ENCODE data around the gene GADD45GIP1.
A peak's percentile ranks its signal among the peaks of the same experiment; 100 is the strongest.

The GADD45GIP1 gene

DNA sequence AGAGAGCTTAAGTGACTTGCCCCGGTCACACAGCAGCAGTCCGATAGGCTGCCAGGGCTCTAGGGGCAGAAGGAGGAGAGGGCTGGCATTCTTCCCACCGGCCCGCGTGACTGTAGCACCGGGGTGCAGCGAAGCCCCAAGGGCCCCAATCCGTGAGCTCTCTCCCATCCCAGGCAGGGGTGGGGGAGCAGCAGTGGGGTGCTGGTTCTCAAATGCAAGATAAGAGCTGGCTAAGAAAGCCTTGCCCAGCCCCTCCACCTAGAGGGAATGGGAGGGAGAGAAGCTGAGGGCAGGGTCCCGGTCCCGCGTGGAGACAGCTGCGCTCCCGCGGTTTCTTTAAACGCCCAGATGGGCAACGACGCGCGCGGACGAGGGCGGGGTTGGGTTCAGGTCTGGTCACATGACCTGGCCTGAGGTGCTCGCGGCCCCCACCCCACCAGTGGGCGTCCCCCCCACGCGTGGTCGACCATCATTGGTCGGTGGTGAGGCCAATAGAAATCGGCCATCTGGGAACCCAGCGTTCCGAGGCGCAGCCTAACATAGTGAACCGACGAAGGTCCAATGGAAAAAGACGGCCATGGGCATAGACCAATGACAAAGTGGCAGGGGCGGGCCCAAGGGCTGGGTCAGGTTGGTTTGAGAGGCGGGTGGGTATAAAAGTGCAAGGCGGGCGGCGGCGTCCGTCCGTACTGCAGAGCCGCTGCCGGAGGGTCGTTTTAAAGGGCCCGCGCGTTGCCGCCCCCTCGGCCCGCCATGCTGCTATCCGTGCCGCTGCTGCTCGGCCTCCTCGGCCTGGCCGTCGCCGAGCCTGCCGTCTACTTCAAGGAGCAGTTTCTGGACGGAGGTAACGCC, 18.9 kb downstream of the GADD45GIP1 start, which contains the start of gene CALR:
Gene CALR (plus strand): TSS at position 683 of the 852 bp plus-strand sequence. CDS start 71 bp downstream, at position 754.
- Histone ChIP-seq H3K9me3 (ENCODE audit: low read length) (no peaks in the 10 kb centered on the region), H3K27me3 (ENCODE audit: insufficient read depth, low read length) (no peaks in the 10 kb centered on the region), H3K4me3 (ENCODE audit: low read length) (peak within 1 kb of the TSS; percentile 83), H3K4me1 (ENCODE audit: insufficient read depth, low read length) (peaks cover 24% of the 10 kb centered on the region), H3K36me3 (ENCODE audit: insufficient read depth, low read length) (peaks cover 28% of the 10 kb centered on the region), H2AFZ (ENCODE audit: low read depth, low read length) (peak within 1 kb of the TSS; percentile 50)

DNA sequence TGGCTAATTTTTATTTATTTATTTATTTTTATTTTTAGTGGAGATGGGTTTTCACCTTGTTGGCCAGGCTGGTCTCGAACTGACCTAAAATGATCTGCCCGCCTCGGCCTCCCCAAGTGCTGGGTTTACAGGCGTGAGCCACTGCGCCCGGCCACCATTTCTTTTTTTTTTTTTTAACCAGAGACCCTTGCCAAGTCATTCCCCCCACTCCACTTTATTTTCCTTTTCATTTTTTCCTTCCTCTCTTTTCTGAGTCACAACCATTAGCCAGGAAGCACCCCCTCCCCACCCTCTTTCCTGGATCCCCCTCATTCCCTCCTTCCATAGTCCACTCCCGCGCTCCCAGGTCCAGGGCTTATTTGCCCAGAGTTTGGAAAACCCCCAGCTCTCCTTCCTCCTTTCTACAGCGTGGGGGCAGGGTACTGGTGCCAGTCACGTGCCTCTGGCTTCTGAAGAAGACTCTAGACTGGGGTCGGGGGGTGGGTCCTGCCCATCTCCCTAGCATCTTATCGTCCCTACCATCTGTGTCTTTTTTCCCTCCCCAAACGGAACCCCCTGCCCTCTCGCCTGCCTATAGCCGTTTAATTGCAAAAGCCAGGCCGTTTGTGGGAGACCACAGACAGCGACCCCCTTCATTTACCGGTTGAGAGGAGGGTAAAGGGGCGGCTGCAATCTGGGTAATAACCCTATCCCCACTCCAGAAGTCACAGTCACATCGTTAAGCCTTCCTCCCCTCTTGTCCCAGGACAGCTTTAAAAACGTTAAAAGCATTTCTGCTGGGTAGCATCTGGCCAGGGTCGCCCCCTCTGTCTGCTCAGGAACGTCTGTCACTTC, 19.7 kb downstream of the GADD45GIP1 start:
- peak overlapping the region; percentile 50 for H2AFZ ChIP-seq (ENCODE audit: low read depth, low read length)
- H3K4me3 ChIP-seq (ENCODE audit: low read length) = peak overlapping the region; percentile 83
- no peaks in the 10 kb centered on the region for H3K27me3 ChIP-seq (ENCODE audit: insufficient read depth, low read length)
- H3K4me1 ChIP-seq (ENCODE audit: insufficient read depth, low read length) = peaks cover 29% of the 10 kb centered on the region
- no peaks in the 10 kb centered on the region for H3K9me3 ChIP-seq (ENCODE audit: low read length)
- peaks cover 26% of the 10 kb centered on the region for H3K36me3 ChIP-seq (ENCODE audit: insufficient read depth, low read length)

GRCh38 chr19:12936582-12936981, 20.4 kb downstream of the GADD45GIP1 start:
- H3K27me3 ChIP-seq (ENCODE audit: insufficient read depth, low read length) = no peaks in the 10 kb centered on the region
- H3K36me3 ChIP-seq (ENCODE audit: insufficient read depth, low read length) = peaks cover 20% of the 10 kb centered on the region
- H3K4me1 ChIP-seq (ENCODE audit: insufficient read depth, low read length) = peaks cover 30% of the 10 kb centered on the region
- no peak overlapping the region for H2AFZ ChIP-seq (ENCODE audit: low read depth, low read length)
- no peaks in the 10 kb centered on the region for H3K9me3 ChIP-seq (ENCODE audit: low read length)
- H3K4me3 ChIP-seq (ENCODE audit: low read length) = no peak overlapping the region

DNA sequence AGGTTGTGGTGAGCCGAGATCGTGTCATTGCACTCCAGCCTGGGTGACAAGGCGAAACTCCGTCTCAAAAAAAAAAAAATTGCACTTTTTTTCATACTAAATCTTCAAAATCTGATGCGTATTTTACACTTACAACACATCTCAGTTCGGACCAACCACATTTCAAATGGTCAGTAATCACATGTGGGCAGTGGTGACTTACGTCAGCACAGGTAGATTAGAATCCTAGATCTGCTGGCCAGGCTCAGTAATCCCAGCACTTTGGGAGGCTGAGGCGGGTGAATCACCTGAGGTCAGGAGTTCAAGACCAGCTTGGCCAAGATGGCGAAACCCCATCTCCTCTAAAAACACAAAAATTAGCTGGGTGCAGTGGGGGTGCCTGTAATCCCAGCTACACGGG, 22.0 kb downstream of the GADD45GIP1 start:
- H3K9me3 ChIP-seq (ENCODE audit: low read length) = no peaks in the 10 kb centered on the region
- H3K4me3 ChIP-seq (ENCODE audit: low read length) = no peak overlapping the region
- peaks cover 25% of the 10 kb centered on the region for H3K4me1 ChIP-seq (ENCODE audit: insufficient read depth, low read length)
- H3K36me3 ChIP-seq (ENCODE audit: insufficient read depth, low read length) = peaks cover 13% of the 10 kb centered on the region
- no peak overlapping the region for H2AFZ ChIP-seq (ENCODE audit: low read depth, low read length)
- H3K27me3 ChIP-seq (ENCODE audit: insufficient read depth, low read length) = no peaks in the 10 kb centered on the region

DNA sequence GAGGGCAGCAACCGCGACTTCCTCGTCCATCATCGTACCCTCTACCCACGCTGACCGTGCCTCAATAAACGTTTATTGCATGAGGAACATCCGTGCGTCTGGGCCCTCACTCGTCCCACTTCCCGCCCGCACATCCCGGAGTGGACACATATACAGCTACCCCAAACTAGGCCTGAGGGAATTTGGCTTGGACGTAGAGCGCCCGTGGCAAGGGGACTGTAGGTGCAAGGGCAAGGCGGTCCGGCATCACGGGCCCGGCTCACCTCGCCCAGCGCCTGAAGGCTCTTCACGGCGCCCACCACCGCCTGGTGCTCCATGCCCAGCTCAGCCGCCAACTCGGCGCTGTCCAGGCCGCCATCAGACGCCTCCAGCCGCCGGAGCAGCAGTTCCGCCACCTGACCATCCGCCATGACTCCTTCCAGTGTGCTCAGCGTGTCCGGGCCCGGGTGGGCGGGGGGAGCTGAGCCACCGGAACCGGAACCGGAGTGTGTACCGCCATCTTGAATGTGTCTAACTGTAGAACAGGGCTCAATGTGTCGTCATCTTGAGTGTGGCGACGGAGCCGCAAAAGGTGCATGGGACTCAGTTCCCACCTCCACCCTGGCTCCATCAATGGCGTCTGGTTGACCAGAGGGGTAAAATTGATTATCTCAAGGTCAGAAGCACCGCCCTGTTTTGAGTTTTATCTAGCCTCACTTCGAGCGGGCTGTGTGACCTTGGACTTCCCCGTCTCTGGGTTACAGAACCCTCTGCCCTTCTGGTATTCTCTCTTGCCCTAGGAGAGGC, 23.5 kb downstream of the GADD45GIP1 start, which contains the start of gene FARSA:
Gene FARSA (minus strand): TSS at position 425 of the 786 bp plus-strand sequence. CDS start 15 bp downstream, at position 410.
- Histone ChIP-seq H2AFZ (ENCODE audit: low read depth, low read length) (peak within 1 kb of the TSS; percentile 44), H3K36me3 (ENCODE audit: insufficient read depth, low read length) (peaks cover 22% of the 10 kb centered on the region), H3K27me3 (ENCODE audit: insufficient read depth, low read length) (no peaks in the 10 kb centered on the region), H3K4me3 (ENCODE audit: low read length) (peak within 1 kb of the TSS; percentile 82), H3K9me3 (ENCODE audit: low read length) (no peaks in the 10 kb centered on the region), H3K4me1 (ENCODE audit: insufficient read depth, low read length) (peaks cover 16% of the 10 kb centered on the region)

DNA sequence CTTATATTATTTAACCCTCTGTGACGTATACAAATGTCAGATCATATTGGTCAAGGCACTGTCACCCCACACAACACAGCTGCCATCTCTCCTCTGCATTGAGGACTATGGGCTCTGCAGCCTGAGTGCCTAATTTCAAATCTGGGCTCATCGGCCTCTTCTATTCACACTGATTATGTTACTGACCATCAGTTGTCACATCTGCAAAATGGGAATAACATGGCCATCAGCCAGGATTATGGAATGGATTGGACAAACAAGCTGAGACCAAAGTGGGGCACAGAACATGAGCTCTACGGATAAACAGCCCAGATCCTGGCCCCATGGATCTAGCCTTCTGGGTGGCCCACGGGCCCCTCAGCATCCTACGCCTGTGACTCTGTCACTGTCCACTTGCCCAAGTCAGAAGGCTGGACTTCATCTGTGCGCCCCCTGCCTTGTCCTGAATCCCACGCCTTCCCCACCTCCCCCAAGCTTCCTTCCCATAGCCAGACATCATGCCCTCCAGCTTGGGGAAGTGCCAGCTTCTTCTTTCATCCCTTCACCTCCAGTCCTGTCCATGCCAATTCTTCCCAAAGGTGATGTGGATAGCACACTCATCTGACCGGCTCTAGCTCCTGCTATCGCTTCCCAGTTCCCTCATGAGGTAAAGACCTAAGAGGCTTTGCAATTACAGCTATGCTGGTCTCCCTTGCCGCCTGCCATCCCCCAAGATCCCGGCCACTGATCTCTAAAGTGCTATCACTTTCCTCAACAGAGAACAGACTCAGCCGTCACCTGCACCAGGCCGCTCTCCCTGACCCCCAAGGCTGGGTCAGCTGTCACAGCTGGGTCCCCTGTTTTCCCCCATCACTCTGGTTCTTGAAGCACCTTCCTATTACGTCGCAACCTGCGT, 24.4 kb downstream of the GADD45GIP1 start:
- Histone ChIP-seq H3K9me3 (ENCODE audit: low read length) (no peaks in the 10 kb centered on the region), H3K27me3 (ENCODE audit: insufficient read depth, low read length) (no peaks in the 10 kb centered on the region), H2AFZ (ENCODE audit: low read depth, low read length) (peak overlapping the region; percentile 44)

DNA sequence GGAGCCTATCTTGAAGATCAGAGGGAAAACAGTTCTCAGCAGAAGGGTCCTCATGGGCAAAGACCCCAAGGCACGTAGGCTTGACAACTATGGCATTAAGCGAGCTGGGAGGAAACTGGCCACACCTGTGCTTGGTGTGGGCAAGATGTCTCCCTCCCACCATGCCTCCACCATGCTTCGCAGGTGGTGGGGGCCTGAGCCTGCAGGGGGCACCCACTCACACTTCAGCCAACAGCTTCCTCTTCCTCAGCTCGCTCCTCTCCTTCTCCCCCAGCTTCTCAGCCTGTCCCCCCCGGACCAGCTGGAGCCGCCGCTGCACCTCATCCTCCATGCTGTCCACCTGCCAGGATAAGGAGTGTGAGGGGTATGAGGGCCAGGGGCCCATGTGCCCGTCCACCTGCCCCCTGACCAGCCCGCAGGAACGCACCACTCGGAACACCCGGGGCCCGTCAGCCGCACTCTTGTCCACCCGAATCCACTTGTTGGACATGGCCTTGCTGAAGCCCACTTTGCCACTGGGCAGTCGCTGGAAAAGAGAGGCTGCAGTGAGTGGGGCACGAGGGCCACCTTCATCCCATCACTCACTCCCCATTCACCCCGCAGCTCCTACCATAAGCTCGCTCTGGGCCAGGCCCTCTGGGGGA, 26.9 kb downstream of the GADD45GIP1 start:
- Histone ChIP-seq H3K4me3 (ENCODE audit: low read length) (no peak overlapping the region), H3K9me3 (ENCODE audit: low read length) (no peaks in the 10 kb centered on the region), H2AFZ (ENCODE audit: low read depth, low read length) (no peak overlapping the region), H3K27me3 (ENCODE audit: insufficient read depth, low read length) (no peaks in the 10 kb centered on the region), H3K36me3 (ENCODE audit: insufficient read depth, low read length) (peaks cover 41% of the 10 kb centered on the region), H3K4me1 (ENCODE audit: insufficient read depth, low read length) (peaks cover 6% of the 10 kb centered on the region)

More for the DNA sequence above, 24.4 kb downstream of the GADD45GIP1 start:
- Histone ChIP-seq H3K4me1 (ENCODE audit: insufficient read depth, low read length) (peaks cover 12% of the 10 kb centered on the region), H3K36me3 (ENCODE audit: insufficient read depth, low read length) (peaks cover 28% of the 10 kb centered on the region), H3K4me3 (ENCODE audit: low read length) (peak overlapping the region; percentile 82)

GRCh38 chr19:12924621-12925310, 32.3 kb downstream of the GADD45GIP1 start:
- H3K36me3 ChIP-seq (ENCODE audit: insufficient read depth, low read length) = peaks cover 60% of the 10 kb centered on the region
- H3K27me3 ChIP-seq (ENCODE audit: insufficient read depth, low read length) = no peaks in the 10 kb centered on the region
- H3K4me3 ChIP-seq (ENCODE audit: low read length) = no peak overlapping the region
- no peaks in the 10 kb centered on the region for H3K9me3 ChIP-seq (ENCODE audit: low read length)
- H2AFZ ChIP-seq (ENCODE audit: low read depth, low read length) = no peak overlapping the region
- H3K4me1 ChIP-seq (ENCODE audit: insufficient read depth, low read length) = no peaks in the 10 kb centered on the region

- H3K27me3 ChIP-seq (ENCODE audit: insufficient read depth, low read length) = no peaks in the 10 kb centered on the region
- H3K4me3 ChIP-seq (ENCODE audit: low read length) = no peak overlapping the region
- peaks cover 44% of the 10 kb centered on the region for H3K36me3 ChIP-seq (ENCODE audit: insufficient read depth, low read length)
- no peak overlapping the region for H2AFZ ChIP-seq (ENCODE audit: low read depth, low read length)
- H3K9me3 ChIP-seq (ENCODE audit: low read length) = no peaks in the 10 kb centered on the region
- H3K4me1 ChIP-seq (ENCODE audit: insufficient read depth, low read length) = no peaks in the 10 kb centered on the region
Observed at GRCh38 chr19:12922959-12923358, 34.1 kb downstream of the GADD45GIP1 start.

DNA sequence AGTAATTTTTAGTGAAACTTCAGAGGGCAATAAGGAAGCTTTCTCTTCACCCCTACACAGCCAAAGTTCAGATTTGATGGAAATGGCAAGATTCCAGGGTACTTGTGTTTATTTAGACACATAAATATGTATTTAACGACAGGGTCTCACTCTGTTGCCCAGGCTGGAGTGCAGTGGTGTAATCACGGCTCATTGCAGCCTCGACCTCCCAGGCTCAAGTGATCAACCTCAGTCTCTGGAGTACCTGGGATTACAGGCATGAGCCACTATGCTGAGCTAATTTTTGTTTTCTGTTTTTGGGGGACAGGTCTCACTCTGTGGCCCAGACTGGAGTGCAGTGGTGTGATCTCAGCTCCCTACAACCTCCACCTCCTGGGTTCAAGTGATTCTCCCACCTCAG, 36.0 kb downstream of the GADD45GIP1 start:
- Histone ChIP-seq H3K4me3 (ENCODE audit: low read length) (no peak overlapping the region), H3K36me3 (ENCODE audit: insufficient read depth, low read length) (peaks cover 35% of the 10 kb centered on the region), H3K27me3 (ENCODE audit: insufficient read depth, low read length) (no peaks in the 10 kb centered on the region), H3K4me1 (ENCODE audit: insufficient read depth, low read length) (no peaks in the 10 kb centered on the region), H3K9me3 (ENCODE audit: low read length) (no peaks in the 10 kb centered on the region), H2AFZ (ENCODE audit: low read depth, low read length) (no peak overlapping the region)

DNA sequence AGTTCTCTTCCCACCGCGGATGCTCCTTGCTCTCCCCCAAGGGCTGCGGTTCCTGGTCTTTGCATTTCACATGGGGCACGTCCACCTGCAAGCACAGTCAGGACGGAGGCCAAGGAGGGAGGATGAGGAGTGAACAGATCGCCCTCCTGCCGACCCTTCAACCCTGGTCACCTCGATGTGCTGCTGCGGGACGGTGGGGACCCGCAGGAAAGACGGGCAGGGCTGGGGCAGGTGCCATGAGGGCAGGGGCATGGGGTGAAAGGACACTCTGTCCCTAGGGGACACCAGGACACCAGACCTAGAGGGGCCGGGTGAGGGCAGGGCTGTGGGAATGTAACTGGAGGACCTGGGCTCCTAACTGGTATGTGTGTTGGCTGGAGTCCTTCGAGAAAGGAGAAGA, 38.8 kb downstream of the GADD45GIP1 start:
- H3K36me3 ChIP-seq (ENCODE audit: insufficient read depth, low read length) = peaks cover 15% of the 10 kb centered on the region

More for the DNA sequence above, 38.8 kb downstream of the GADD45GIP1 start:
- Histone ChIP-seq H2AFZ (ENCODE audit: low read depth, low read length) (no peak overlapping the region), H3K9me3 (ENCODE audit: low read length) (no peaks in the 10 kb centered on the region), H3K27me3 (ENCODE audit: insufficient read depth, low read length) (no peaks in the 10 kb centered on the region), H3K4me3 (ENCODE audit: low read length) (no peak overlapping the region), H3K4me1 (ENCODE audit: insufficient read depth, low read length) (peaks cover 6% of the 10 kb centered on the region)

Measured in neuron (in vitro differentiated cells).